ENCODE data around the gene PLXND1.

PLXND1 gene

DNA sequence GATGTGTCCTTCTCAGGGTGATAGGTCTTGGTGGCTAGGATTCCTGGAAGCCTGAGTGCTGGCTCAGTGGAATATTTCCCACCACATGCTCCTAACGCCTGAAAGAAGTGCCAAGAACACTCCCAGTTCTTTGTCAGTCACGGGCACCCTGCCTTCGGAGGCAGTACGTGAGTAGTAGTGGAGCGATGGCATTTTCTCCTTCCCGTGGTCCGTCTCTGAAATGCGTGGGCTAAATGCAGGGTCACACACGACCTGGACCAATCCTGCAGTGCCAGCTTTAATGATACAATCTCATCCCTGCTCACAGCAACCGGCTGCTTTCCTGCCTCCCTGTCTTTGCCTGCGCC, 49.0 kb downstream of the PLXND1 start:
- H3K4me3 Mint-ChIP-seq: no peak overlapping the region
- no peaks in the 10 kb centered on the region for H3K36me3 Mint-ChIP-seq (ENCODE audit: low read depth)
- H3K27me3 Mint-ChIP-seq: peaks cover 8% of the 10 kb centered on the region
- no peak for DNase-seq
- peaks cover 18% of the 10 kb centered on the region for H3K4me1 Mint-ChIP-seq (ENCODE audit: low read depth)
- H3K27ac Mint-ChIP-seq: no peak overlapping the region
- H3K9me3 Mint-ChIP-seq: no peaks in the 10 kb centered on the region

DNA sequence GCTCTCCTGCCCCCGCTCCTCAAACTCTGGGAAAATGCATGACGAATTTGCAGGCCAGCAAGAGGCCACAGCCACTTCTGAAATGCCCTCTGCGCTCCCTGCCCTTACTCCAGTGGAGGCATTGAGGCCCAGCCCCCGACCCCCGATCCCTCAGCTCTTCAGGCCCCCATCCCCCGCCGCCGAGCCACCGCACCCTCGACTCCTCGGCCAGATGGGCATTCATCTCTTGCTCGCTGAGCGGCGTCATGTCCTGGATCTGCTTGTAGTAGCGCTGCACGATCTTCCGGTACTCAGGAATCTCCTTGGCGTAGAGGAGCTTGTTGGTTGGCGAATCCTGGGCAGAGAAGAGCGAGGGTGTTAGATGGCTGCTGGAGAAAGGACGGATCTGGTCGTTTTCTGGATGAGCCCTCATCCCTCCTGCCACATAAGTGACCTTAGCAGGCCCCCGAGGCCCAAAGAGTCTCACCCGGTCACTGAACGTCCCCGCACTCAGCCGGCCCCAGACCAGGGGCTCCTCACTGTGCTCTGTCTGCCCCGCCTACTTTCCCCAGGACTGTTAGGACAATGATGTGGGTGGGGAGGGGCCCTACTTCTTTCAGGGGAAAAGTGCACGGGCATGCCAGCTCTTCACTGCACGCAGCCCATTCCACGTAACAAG, 49.5 kb downstream of the PLXND1 start:
- no peaks in the 10 kb centered on the region for H3K9me3 Mint-ChIP-seq
- peaks cover 18% of the 10 kb centered on the region for H3K4me1 Mint-ChIP-seq (ENCODE audit: low read depth)
- no peaks in the 10 kb centered on the region for H3K36me3 Mint-ChIP-seq (ENCODE audit: low read depth)
- no peak overlapping the region for H3K27ac Mint-ChIP-seq
- no peak for DNase-seq
- peaks cover 8% of the 10 kb centered on the region for H3K27me3 Mint-ChIP-seq
- H3K4me3 Mint-ChIP-seq: no peak overlapping the region

GRCh38 chr3:129556358-129556695, 50.1 kb downstream of the PLXND1 start:
- H3K4me1 Mint-ChIP-seq (ENCODE audit: low read depth): peaks cover 18% of the 10 kb centered on the region

DNA sequence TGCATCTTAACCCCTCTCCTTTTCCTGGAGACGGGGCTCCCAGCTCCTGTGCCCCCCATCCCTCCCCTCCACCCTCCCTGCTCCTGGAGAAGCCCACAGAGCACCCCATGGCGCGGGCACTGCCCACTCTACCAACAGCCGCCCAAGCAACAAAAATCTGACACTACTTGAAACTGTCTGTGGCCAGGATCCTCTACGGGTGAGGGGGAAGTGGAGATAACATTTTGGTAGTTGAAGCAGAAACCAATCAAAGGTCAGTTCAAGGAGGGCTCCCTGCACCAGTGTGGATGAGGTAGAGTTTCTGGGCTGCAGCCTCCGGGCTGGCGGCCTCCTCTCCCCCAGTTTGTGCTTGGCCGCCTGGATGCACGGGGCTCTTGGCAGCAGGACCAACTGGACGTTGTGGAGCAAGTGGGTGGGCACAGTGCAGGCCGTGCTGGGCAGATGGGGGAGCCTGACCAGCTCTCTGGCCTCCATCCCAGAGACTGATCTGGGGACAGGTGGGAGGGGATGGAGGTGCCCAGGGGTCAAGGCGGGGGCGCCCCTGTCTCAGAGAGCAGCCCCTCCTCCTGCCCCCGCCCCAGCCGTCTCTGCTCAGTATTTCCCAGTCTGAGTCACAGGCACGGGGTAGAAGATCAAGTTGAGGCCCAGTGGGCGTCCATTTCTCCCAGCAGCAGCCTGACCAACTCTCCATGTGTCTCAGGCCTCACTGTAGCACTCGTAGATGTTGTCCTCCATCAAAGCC, 50.7 kb downstream of the PLXND1 start:
- H3K4me3 Mint-ChIP-seq: no peak overlapping the region
- H3K27me3 Mint-ChIP-seq: peaks cover 8% of the 10 kb centered on the region
- H3K27ac Mint-ChIP-seq: no peak overlapping the region
- peaks cover 18% of the 10 kb centered on the region for H3K4me1 Mint-ChIP-seq (ENCODE audit: low read depth)
- no peak for DNase-seq
- H3K9me3 Mint-ChIP-seq: no peaks in the 10 kb centered on the region
- H3K36me3 Mint-ChIP-seq (ENCODE audit: low read depth): no peaks in the 10 kb centered on the region

More at GRCh38 chr3:129556358-129556695, 50.1 kb downstream of the PLXND1 start:
- no peak overlapping the region for H3K27ac Mint-ChIP-seq
- no peaks in the 10 kb centered on the region for H3K9me3 Mint-ChIP-seq
- no peak overlapping the region for H3K4me3 Mint-ChIP-seq
- H3K27me3 Mint-ChIP-seq: peaks cover 8% of the 10 kb centered on the region
- no peak for DNase-seq
- no peaks in the 10 kb centered on the region for H3K36me3 Mint-ChIP-seq (ENCODE audit: low read depth)

GRCh38 chr3:129555153-129555550, 51.3 kb downstream of the PLXND1 start:
- no peak for DNase-seq
- Mint-ChIP-seq H3K36me3 (ENCODE audit: low read depth) (no peaks in the 10 kb centered on the region), H3K27ac (no peak overlapping the region), H3K4me1 (ENCODE audit: low read depth) (peaks cover 18% of the 10 kb centered on the region), H3K9me3 (no peaks in the 10 kb centered on the region), H3K27me3 (peaks cover 8% of the 10 kb centered on the region), H3K4me3 (no peak overlapping the region)

GRCh38 chr3:129554356-129555152, 51.9 kb downstream of the PLXND1 start:
- no peak overlapping the region for H3K27ac Mint-ChIP-seq
- peaks cover 18% of the 10 kb centered on the region for H3K4me1 Mint-ChIP-seq (ENCODE audit: low read depth)
- no peaks in the 10 kb centered on the region for H3K36me3 Mint-ChIP-seq (ENCODE audit: low read depth)
- no peak overlapping the region for H3K4me3 Mint-ChIP-seq
- DNase-seq: no peak
- H3K27me3 Mint-ChIP-seq: peaks cover 8% of the 10 kb centered on the region
- no peaks in the 10 kb centered on the region for H3K9me3 Mint-ChIP-seq

DNA sequence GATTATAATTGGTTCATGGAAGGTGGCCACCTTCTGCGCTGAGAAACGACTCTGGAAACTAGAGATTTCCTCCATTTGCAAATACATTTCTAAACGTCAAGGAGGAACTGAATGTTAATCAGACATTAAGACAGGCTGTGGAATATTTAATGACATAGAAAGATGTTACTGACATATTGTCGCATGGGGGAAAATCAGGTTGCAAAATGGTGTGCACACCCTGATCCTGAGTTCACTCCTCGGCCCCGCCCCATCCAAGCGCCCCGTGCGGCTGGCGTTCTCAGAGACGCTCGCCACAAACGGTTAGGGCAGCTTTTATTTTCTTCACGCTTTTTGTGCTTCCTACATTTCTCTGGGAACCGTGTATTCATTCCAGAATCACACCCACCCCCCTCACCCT, 52.8 kb downstream of the PLXND1 start:
- Mint-ChIP-seq H3K27ac (no peak overlapping the region), H3K4me3 (peak overlapping the region; percentile 21), H3K36me3 (ENCODE audit: low read depth) (no peaks in the 10 kb centered on the region), H3K27me3 (peaks cover 8% of the 10 kb centered on the region), H3K4me1 (ENCODE audit: low read depth) (peaks cover 18% of the 10 kb centered on the region), H3K9me3 (no peaks in the 10 kb centered on the region)
- no peak for DNase-seq

DNA sequence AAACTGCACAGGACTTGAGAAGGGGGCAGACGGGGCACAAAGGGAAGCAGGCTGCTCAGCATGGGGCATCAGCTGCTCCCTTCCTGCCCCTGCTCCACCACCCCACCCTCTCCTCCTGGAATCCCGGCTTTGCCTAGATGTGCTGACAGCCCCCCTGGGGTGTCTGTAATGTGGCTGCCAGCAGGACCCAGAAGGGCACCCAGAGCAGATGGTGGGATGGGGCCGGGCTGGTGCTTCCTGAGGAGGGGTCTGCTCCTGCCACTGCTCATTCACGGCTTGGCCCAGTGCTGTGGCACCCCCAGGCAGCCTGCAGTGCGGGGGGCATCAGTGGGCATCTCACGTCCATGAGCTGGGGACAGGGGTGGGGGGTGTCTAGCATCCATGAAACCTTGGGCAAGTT, 53.3 kb downstream of the PLXND1 start:
- DNase-seq: no peak
- Mint-ChIP-seq H3K4me1 (ENCODE audit: low read depth) (peaks cover 15% of the 10 kb centered on the region), H3K36me3 (ENCODE audit: low read depth) (no peaks in the 10 kb centered on the region), H3K9me3 (no peaks in the 10 kb centered on the region), H3K4me3 (no peak overlapping the region), H3K27ac (no peak overlapping the region), H3K27me3 (peaks cover 8% of the 10 kb centered on the region)

DNA sequence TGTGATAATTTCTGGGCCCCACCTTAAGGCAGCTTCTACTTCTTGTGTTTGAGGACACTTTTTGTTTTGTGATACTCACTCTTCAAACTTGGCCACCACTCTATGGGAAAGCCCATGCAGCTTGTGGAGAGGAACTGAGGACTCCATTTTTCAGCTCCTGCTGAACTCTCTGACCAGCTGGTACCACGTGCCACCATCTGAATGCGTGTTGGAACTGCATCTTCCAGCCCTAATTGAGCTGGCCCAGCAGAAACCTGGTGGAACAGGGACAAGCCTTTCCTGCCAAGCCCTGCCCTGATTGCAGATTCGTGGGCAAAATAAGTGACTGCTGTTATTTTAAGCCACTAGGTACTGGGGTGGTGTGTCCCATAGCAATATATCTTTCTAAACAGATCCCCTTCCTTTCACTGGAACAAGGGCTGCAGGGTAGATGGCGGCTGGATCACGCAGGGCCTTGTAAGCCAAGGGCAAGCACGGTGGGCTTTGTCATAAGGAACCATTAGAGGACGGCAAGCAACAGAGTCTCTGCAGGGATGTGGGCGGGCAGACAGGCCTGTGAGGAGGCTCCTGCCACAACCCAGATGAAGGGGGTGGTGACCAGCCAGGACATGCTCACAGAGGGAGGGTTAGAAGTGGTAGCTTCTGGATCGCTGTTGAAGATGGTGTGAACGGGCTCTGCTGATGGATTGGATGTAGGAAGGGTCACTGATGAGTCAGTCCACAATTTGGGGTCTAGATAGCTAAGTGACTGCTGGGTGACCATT, 54.0 kb downstream of the PLXND1 start:
- peaks cover 8% of the 10 kb centered on the region for H3K27me3 Mint-ChIP-seq
- no peak overlapping the region for H3K4me3 Mint-ChIP-seq
- no peaks in the 10 kb centered on the region for H3K36me3 Mint-ChIP-seq (ENCODE audit: low read depth)
- no peak overlapping the region for H3K27ac Mint-ChIP-seq
- no peak for DNase-seq
- peaks cover 14% of the 10 kb centered on the region for H3K4me1 Mint-ChIP-seq (ENCODE audit: low read depth)
- no peaks in the 10 kb centered on the region for H3K9me3 Mint-ChIP-seq

- DNase-seq: no peak
- Mint-ChIP-seq H3K9me3 (no peaks in the 10 kb centered on the region), H3K27me3 (peaks cover 6% of the 10 kb centered on the region), H3K4me3 (no peak overlapping the region), H3K4me1 (ENCODE audit: low read depth) (peaks cover 14% of the 10 kb centered on the region), H3K27ac (no peak overlapping the region), H3K36me3 (ENCODE audit: low read depth) (no peaks in the 10 kb centered on the region)
These were observed 56.7 kb downstream of the PLXND1 start for GRCh38 chr3:129549805-129550204.

- Mint-ChIP-seq H3K4me3 (no peak overlapping the region), H3K36me3 (ENCODE audit: low read depth) (no peaks in the 10 kb centered on the region), H3K4me1 (ENCODE audit: low read depth) (peaks cover 8% of the 10 kb centered on the region), H3K27me3 (peaks cover under 1% of the 10 kb centered on the region), H3K27ac (no peak overlapping the region), H3K9me3 (no peaks in the 10 kb centered on the region)
- DNase-seq: no peak
These were observed 57.3 kb downstream of the PLXND1 start for GRCh38 chr3:129549006-129549800.

GRCh38 chr3:129548104-129548965, 58.1 kb downstream of the PLXND1 start:
- H3K27ac Mint-ChIP-seq: no peak overlapping the region
- no peak overlapping the region for H3K4me3 Mint-ChIP-seq
- H3K4me1 Mint-ChIP-seq (ENCODE audit: low read depth): no peaks in the 10 kb centered on the region
- no peaks in the 10 kb centered on the region for H3K9me3 Mint-ChIP-seq
- no peaks in the 10 kb centered on the region for H3K36me3 Mint-ChIP-seq (ENCODE audit: low read depth)
- no peak for DNase-seq
- no peaks in the 10 kb centered on the region for H3K27me3 Mint-ChIP-seq

DNA sequence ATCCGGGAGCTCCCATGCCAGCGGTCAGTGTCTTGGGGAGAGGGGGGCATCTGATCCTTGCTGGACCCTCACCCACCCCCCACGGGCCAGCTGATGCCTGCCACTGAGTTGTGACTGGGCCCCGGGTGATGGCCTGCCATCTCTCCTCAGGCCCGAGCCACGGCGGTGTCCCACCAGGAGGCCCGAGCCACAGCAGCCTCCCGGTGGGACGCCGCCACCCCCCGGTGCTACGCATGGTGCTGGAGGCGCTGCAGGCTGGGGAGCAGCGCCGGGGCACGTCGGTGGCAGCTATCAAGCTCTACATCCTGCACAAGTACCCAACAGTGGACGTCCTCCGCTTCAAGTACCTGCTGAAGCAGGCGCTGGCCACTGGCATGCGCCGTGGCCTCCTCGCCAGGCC, 59.2 kb downstream of the PLXND1 start:
- Mint-ChIP-seq H3K27ac (no peak overlapping the region), H3K9me3 (no peaks in the 10 kb centered on the region), H3K36me3 (ENCODE audit: low read depth) (no peaks in the 10 kb centered on the region), H3K4me3 (no peak overlapping the region), H3K27me3 (no peaks in the 10 kb centered on the region), H3K4me1 (ENCODE audit: low read depth) (no peaks in the 10 kb centered on the region)
- DNase-seq: no peak
